ENCODE results near the gene BMAL2.

GRCh38 chr12:27309293-27309994 lies 23.2 kb upstream of the BMAL2 start:
- TF ChIP-seq POLR2A (IDR thresholded peaks at IDR 0.05) (no peak), CTCF (IDR thresholded peaks at IDR 0.05) (no peak), EP300 (IDR thresholded peaks at IDR 0.05) (no peak), POLR2AphosphoS5 (IDR thresholded peaks at IDR 0.05) (no peak)

All from upper lobe of left lung (tissue), 4 donors.